GM23338 (cell line): ENCODE data around the gene KRTAP6-1. TPM values are rescaled to one million over a fixed set of nuclear protein-coding genes. Genes with fewer than 3 reads are reported as not detected.

Experiments used
- ATAC-seq: fragments of 200-7000 bp; cut with Tn5 transposase; 3 replicates; pipeline ENCODE4 v1.9.1; 2020
- DNase-seq: peaks from one replicate; pipeline ENCODE4 v3.0.0-alpha.2; 2015; ENCODE audit warnings: low spot score
- H2AFZ ChIP-seq: fragments of 200-600 bp; sonication (generic); 2 replicates; pipeline ENCODE4 v1.8.0; 2016; ENCODE audit warnings: antibody characterized with exemption, mild to moderate bottlenecking, moderate library complexity
- H3F3A ChIP-seq: fragments of 200-600 bp; sonication (generic); replicated peaks from 2 replicates; pipeline ENCODE4 v1.8.0; 2017; ENCODE audit warnings: antibody characterized with exemption, mixed run types, low read depth
- H3K27ac ChIP-seq: fragments of 200-600 bp; sonication (generic); 2 replicates; pipeline ENCODE4 v1.6.1; 2016; ENCODE audit warnings: low read depth
- H3K27me3 ChIP-seq: fragments of 200-600 bp; sonication (generic); 2 replicates; pipeline ENCODE4 v1.8.0; 2016; ENCODE audit warnings: mild to moderate bottlenecking, mixed run types, moderate library complexity; ENCODE audit not compliant: insufficient read depth
- H3K36me3 ChIP-seq: fragments of 200-600 bp; sonication (generic); 2 replicates; pipeline ENCODE4 v1.8.0; 2016; ENCODE audit warnings: mild to moderate bottlenecking; ENCODE audit not compliant: insufficient read depth
- H3K4me1 ChIP-seq: fragments of 200-600 bp; sonication (generic); 2 replicates; pipeline ENCODE4 v1.8.0; 2016; ENCODE audit warnings: mild to moderate bottlenecking, moderate library complexity; ENCODE audit not compliant: insufficient read depth
- H3K4me2 ChIP-seq: fragments of 200-600 bp; sonication (generic); 2 replicates; pipeline ENCODE4 v1.7.1; 2017; ENCODE audit warnings: mixed run types
- H3K4me3 ChIP-seq: fragments of 200-600 bp; sonication (generic); 2 replicates; pipeline ENCODE4 v1.6.1; 2016; ENCODE audit warnings: mixed run types
- H3K79me2 ChIP-seq: fragments of 200-600 bp; sonication (generic); replicated peaks from 2 replicates; pipeline ENCODE4 v1.8.0; 2017; ENCODE audit warnings: mild to moderate bottlenecking; ENCODE audit not compliant: insufficient read depth
- H3K9me2 ChIP-seq: fragments of 200-600 bp; sonication (generic); 2 replicates; pipeline ENCODE4 v1.8.0; 2017; ENCODE audit not compliant: insufficient read depth
- H4K20me1 ChIP-seq: fragments of 200-600 bp; sonication (generic); replicated peaks from 2 replicates; pipeline ENCODE4 v1.8.0; 2017; ENCODE audit warnings: mild to moderate bottlenecking; ENCODE audit not compliant: insufficient read depth
- H3K27ac Mint-ChIP-seq: 2 replicates; pipeline ENCODE4 v1.8.0; 2020; ENCODE audit warnings: inconsistent platforms, mild to moderate bottlenecking, moderate library complexity, mixed read lengths
- H3K27me3 Mint-ChIP-seq: 3 replicates; pipeline ENCODE4 v1.8.0; 2022; ENCODE audit warnings: low read depth, mild to moderate bottlenecking, moderate library complexity, mixed read lengths, inconsistent platforms; ENCODE audit not compliant: insufficient read depth, poor library complexity
- H3K36me3 Mint-ChIP-seq: 3 replicates; pipeline ENCODE4 v1.8.0; 2021; ENCODE audit warnings: low read depth, mild to moderate bottlenecking, inconsistent platforms, moderate library complexity, mixed read lengths
- H3K4me1 Mint-ChIP-seq: 3 replicates; pipeline ENCODE4 v1.8.0; 2020; ENCODE audit warnings: mild to moderate bottlenecking, inconsistent platforms, mixed read lengths
- H3K4me3 Mint-ChIP-seq: 3 replicates; pipeline ENCODE4 v1.8.0; 2021; ENCODE audit warnings: moderate library complexity, mild to moderate bottlenecking, inconsistent platforms, mixed read lengths
- H3K9me3 Mint-ChIP-seq: 3 replicates; pipeline ENCODE4 v1.8.0; 2020; ENCODE audit warnings: moderate library complexity, mild to moderate bottlenecking, inconsistent platforms, mixed read lengths
- CREB1 ChIP-seq: fragments of 250-450 bp; sonication (Bioruptor Pico); IDR thresholded peaks from 2 replicates; pipeline ENCODE4 v1.5.0; 2020; ENCODE audit warnings: low read depth, mild to moderate bottlenecking, moderate library complexity
- CTCF ChIP-seq, 2 experiments: fragments of 200-600 bp in 1 of 2; sonication (generic) in 1 of 2; conservative IDR thresholded peaks; 2 replicates each; pipeline versions ENCODE4 v1.5.1 to v1.6.1; 2016 to 2017; ENCODE audit warnings: antibody characterized with exemption in 2 of 2, low read depth in 2 of 2, mild to moderate bottlenecking in 2 of 2, moderate library complexity in 1 of 2
- ETS1 ChIP-seq: IDR thresholded peaks from 2 replicates; pipeline ENCODE4 v1.6.1; 2016; ENCODE audit warnings: antibody characterized with exemption
- EZH2 ChIP-seq: fragments of 200-600 bp; sonication (generic); IDR thresholded peaks from one replicate; pipeline ENCODE4 v1.8.0; 2017; ENCODE audit warnings: antibody characterized with exemption, mild to moderate bottlenecking, low read depth; ENCODE audit not compliant: unreplicated experiment
- NANOG ChIP-seq: IDR thresholded peaks from 2 replicates; pipeline ENCODE4 v1.6.1; 2016; ENCODE audit warnings: antibody characterized with exemption, borderline replicate concordance
- POLR2AphosphoS5 ChIP-seq: IDR thresholded peaks from 2 replicates; pipeline ENCODE4 v1.6.1; 2016; ENCODE audit warnings: antibody characterized with exemption, low read depth
- STAT1 ChIP-seq: IDR thresholded peaks from one replicate; pipeline ENCODE4 v1.6.1; 2016; ENCODE audit warnings: antibody characterized with exemption; ENCODE audit not compliant: unreplicated experiment
- ZNF114 ChIP-seq: fragments of 250-450 bp; sonication (Bioruptor Pico); IDR thresholded peaks from 2 replicates; pipeline ENCODE4 v1.5.0; 2020; ENCODE audit warnings: mild to moderate bottlenecking, moderate library complexity
- polyA plus RNA-seq: library from polyadenylated mRNA; unstranded; fragments of >200 nt; fragmentation: Nextera tagmentation; extraction: Ambion mirVana; gene quantifications from 2 replicates; pipeline ENCODE4 v1.2.1, GENCODE V29; 2016
- total RNA-seq: library from RNA; depleted of rRNA; stranded (reverse); fragments of >200 nt; shearing (Covaris generic); gene quantifications from 2 replicates; pipeline ENCODE4 v1.2.3, GENCODE V29; 2014
- TF ChIP-seq, protein P1 (sequence below): IDR thresholded peaks from one replicate; pipeline ENCODE4 v1.6.1; 2018; ENCODE audit warnings: antibody characterized with exemption; ENCODE audit not compliant: unreplicated experiment

Gene KRTAP6-1
- total and polyA plus RNA-seq, 2 experiments from 2014 or later, result not detected

GRCh38 chr21:30628109-30628508 is 14.4 kb upstream of the KRTAP6-1 start:
- H3K36me3 ChIP-seq, result no peaks in the 10 kb centered on the region
- Mint-ChIP-seq H3K27ac (no peak overlapping the region), H3K9me3 (peaks cover 16% of the 10 kb centered on the region), H3K4me1 (no peaks in the 10 kb centered on the region; the same call in 2 of the 3 replicates), H3K36me3 (0 out of 3 replicates have a peak, but pooled peaks cover 5% of the 10 kb centered on the region), H3K27me3 (peaks cover 2% of the 10 kb centered on the region), H3K4me3 (no peak overlapping the region)
- H3K9me2 ChIP-seq, result peaks cover 13% of the 10 kb centered on the region
- DNase-seq (no peak), ATAC-seq (no peak)
- H3K27ac ChIP-seq, result no peak overlapping the region
- no peak overlapping the region for H3K4me2 ChIP-seq
- H4K20me1 ChIP-seq, result no peaks in the 10 kb centered on the region
- no peak overlapping the region for H3K4me3 ChIP-seq
- no peak for TF ChIP-seq EZH2
- TF ChIP-seq, protein P1, sequence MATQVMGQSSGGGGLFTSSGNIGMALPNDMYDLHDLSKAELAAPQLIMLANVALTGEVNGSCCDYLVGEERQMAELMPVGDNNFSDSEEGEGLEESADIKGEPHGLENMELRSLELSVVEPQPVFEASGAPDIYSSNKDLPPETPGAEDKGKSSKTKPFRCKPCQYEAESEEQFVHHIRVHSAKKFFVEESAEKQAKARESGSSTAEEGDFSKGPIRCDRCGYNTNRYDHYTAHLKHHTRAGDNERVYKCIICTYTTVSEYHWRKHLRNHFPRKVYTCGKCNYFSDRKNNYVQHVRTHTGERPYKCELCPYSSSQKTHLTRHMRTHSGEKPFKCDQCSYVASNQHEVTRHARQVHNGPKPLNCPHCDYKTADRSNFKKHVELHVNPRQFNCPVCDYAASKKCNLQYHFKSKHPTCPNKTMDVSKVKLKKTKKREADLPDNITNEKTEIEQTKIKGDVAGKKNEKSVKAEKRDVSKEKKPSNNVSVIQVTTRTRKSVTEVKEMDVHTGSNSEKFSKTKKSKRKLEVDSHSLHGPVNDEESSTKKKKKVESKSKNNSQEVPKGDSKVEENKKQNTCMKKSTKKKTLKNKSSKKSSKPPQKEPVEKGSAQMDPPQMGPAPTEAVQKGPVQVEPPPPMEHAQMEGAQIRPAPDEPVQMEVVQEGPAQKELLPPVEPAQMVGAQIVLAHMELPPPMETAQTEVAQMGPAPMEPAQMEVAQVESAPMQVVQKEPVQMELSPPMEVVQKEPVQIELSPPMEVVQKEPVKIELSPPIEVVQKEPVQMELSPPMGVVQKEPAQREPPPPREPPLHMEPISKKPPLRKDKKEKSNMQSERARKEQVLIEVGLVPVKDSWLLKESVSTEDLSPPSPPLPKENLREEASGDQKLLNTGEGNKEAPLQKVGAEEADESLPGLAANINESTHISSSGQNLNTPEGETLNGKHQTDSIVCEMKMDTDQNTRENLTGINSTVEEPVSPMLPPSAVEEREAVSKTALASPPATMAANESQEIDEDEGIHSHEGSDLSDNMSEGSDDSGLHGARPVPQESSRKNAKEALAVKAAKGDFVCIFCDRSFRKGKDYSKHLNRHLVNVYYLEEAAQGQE, result peak; percentile 26
- no peaks in the 10 kb centered on the region; the same call in 1 of the 2 replicates for H3K4me1 ChIP-seq
- no peak overlapping the region for H2AFZ ChIP-seq
- H3K27me3 ChIP-seq, result no peaks in the 10 kb centered on the region
- no peaks in the 10 kb centered on the region for H3K79me2 ChIP-seq
- no peaks in the 10 kb centered on the region for H3F3A ChIP-seq

DNA sequence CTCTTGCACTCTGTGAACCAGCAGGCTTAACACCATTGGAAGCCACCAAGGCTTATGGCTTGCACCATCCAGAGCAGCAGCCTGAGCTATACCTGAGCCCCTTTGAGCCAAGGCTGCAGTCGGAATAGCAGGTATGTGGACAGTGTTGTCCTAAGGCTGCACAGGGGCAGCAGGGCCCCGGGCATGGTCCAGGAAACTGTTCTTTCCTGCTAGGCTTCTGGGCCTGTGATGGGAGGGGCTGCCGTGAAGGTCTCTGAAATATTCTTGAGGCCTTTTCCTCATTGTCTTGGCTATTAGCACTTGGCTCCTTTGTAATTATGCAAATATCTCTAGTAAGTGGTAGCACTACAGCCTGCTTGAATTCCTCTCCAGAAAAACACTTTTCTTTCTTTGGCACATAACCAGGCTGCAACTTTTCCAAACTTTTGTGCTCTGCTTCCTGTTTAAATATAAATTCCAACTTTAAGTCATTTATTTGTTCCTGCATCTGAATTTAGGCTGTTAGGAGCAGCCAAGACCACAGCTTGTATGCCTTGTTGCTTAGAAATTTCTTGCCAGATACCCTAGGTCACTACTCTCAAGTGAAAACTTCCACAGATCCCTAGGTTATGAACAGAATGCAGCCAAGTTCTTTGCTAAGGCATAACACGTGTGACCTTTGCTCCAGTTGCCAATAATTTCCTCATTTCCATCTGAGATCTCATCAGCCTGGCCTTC is 11.9 kb upstream of the KRTAP6-1 start:
- Histone ChIP-seq H3K9me2 (peaks cover 13% of the 10 kb centered on the region; the same call in 1 of the 2 replicates), H4K20me1 (no peaks in the 10 kb centered on the region), H2AFZ (peak overlapping the region; percentile 73), H3K79me2 (no peaks in the 10 kb centered on the region), H3F3A (no peaks in the 10 kb centered on the region), H3K36me3 (no peaks in the 10 kb centered on the region), H3K27ac (no peak overlapping the region), H3K4me1 (no peaks in the 10 kb centered on the region; the same call in 1 of the 2 replicates), H3K27me3 (no peaks in the 10 kb centered on the region), H3K4me3 (no peak overlapping the region), H3K4me2 (peak overlapping the region; percentile 18; the same call in 1 of the 2 replicates)
- H3K36me3 Mint-ChIP-seq, result 0 out of 3 replicates have a peak, but pooled peaks cover 5% of the 10 kb centered on the region
- H3K27ac Mint-ChIP-seq, result no peak overlapping the region
- peak; percentile 9 for DNase-seq
- ATAC-seq, result no peak
- H3K4me3 Mint-ChIP-seq, result no peak overlapping the region
- no peaks in the 10 kb centered on the region; the same call in 2 of the 3 replicates for H3K4me1 Mint-ChIP-seq
- peaks cover 16% of the 10 kb centered on the region for H3K9me3 Mint-ChIP-seq
- no peaks in the 10 kb centered on the region for H3K27me3 Mint-ChIP-seq
- TF ChIP-seq CTCF (conservative IDR thresholded peaks at IDR 0.05; ENCODE audit: low read depth in 2 of 2), result no peak
- TF ChIP-seq NANOG, result no peak
- no peak for TF ChIP-seq STAT1
- TF ChIP-seq ETS1, result no peak
- TF ChIP-seq POLR2AphosphoS5, result no peak
- TF ChIP-seq ZNF114, result no peak
- no peak for TF ChIP-seq CREB1 (CRISPR knock-in tag)
- TF ChIP-seq, protein P1, result no peak
- no peak for TF ChIP-seq EZH2
